RWPE1 (cell line): ENCODE results near the gene FAM78B.

Experiments used
- CTCF ChIA-PET: fragments of 350-600 bp; sonication (Branson Sonifier 250); formaldehyde crosslinking; extraction: SDS; loops from one replicate; lab custom pipeline; 2021; lab: Yijun Ruan, JAX
- POLR2A ChIA-PET: fragments of 400-600 bp; formaldehyde crosslinking; extraction: SDS; loops from one replicate; lab custom pipeline; 2020; ENCODE audit warnings: antibody characterized with exemption; ENCODE audit not compliant: low non-redundant PET; lab: Yijun Ruan, JAX
- DNase-seq: peaks from one replicate; pipeline ENCODE4 v3.0.0; 2012; ENCODE audit warnings: low spot score
- H3K27ac ChIP-seq: fragments of 450-650 bp; 2 replicates; pipeline ENCODE4 v1.5.1; 2017
- TF ChIP-seq, protein P1 (sequence below): fragments of 450-650 bp; conservative IDR thresholded peaks from 2 replicates; pipeline ENCODE4 v1.5.1; 2017; ENCODE audit warnings: low read depth, mild to moderate bottlenecking

FAM78B gene, protein sequence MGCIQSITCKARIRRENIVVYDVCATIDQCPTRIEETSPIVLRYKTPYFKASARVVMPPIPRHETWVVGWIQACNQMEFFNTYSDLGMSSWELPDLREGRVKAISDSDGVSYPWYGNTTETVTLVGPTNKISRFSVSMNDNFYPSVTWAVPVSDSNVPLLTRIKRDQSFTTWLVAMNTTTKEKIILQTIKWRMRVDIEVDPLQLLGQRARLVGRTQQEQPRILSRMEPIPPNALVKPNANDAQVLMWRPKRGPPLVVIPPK

DNA sequence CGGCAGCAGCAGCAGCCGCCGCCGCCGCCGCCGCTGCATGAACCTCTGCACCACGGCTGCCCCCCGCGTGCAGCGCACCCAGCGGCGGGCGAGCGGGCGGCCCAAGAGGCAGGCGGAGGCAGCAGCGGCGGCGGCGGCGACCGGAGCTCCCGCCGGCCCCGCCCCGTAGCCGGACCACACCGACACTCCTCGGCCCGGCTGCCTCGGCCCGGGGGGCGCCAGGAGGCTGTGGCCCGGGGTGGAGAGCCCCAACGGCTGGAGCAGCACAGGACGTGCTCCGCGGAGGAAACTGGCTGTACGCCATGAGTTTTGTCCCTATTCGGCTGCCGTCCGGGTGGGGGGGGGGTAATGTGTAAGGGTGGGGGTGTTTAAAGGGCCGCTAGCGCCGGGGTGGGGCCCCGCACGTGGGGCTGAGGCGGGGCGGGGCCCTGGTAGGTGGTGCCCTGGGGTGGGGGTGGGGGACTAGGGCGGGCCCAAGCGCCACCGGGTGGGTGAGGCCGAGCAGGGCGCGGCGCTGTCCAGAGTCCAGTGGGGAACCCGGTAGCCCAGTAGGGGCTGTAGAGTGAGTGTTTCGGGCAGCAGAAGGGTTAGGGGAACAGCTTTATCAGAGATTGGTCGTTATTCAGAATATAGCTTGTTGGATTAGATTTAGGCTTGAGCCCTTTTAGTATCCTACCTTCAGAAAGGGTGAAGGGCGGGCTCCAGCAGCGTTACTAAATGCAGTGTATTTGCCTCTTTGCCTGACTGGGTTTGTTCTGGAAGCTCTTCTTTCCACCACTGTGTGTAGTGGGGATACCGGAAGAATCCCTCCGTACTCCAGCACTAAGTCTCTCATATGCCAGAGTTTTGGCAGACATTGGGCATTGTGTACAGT lies at the start of gene FAM78B:
Gene FAM78B (minus strand): TSS at position 304 of the 874 bp plus-strand sequence. CDS start 753 bp downstream, outside the sequence.
- CTCF ChIA-PET = interaction anchor here (0.5 to 0.6 kb wide), 2 partner anchors 9 to 829 kb away, joined by 3 read pairs; no protein-coding TSS in a partner anchor
- TF ChIP-seq, protein P1, sequence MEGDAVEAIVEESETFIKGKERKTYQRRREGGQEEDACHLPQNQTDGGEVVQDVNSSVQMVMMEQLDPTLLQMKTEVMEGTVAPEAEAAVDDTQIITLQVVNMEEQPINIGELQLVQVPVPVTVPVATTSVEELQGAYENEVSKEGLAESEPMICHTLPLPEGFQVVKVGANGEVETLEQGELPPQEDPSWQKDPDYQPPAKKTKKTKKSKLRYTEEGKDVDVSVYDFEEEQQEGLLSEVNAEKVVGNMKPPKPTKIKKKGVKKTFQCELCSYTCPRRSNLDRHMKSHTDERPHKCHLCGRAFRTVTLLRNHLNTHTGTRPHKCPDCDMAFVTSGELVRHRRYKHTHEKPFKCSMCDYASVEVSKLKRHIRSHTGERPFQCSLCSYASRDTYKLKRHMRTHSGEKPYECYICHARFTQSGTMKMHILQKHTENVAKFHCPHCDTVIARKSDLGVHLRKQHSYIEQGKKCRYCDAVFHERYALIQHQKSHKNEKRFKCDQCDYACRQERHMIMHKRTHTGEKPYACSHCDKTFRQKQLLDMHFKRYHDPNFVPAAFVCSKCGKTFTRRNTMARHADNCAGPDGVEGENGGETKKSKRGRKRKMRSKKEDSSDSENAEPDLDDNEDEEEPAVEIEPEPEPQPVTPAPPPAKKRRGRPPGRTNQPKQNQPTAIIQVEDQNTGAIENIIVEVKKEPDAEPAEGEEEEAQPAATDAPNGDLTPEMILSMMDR = 0 out of 2 replicates have a peak, but pooled peaks have one; percentile 7
- H3K27ac ChIP-seq = no peak within 1 kb of the TSS
- DNase-seq = peak; percentile 63
- POLR2A ChIA-PET = no interaction called here

DNA sequence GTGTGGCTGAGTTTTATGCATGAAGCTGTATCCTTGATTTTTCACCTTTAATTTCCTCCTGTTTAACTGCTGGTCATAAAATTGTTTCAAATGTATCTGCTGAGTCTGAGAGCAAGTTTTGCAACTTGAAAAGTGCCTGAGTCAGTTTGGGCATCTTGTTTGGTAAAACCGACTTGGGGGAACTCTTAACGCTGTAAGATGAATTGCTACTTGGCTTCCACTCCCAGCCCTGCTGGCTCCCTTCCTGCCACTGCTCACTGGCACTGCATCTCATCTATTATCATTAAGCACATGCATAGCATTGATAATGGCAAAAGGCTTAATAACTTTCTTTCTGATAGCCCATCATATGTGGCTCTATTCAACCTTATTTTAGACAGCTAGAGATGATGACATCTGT lies 35.7 kb upstream of the FAM78B start:
- ChIA-PET CTCF (no interaction called here), POLR2A (no interaction called here)
- TF ChIP-seq, protein P1 = no peak
- DNase-seq = no peak
- H3K27ac ChIP-seq = no peak overlapping the region

DNA sequence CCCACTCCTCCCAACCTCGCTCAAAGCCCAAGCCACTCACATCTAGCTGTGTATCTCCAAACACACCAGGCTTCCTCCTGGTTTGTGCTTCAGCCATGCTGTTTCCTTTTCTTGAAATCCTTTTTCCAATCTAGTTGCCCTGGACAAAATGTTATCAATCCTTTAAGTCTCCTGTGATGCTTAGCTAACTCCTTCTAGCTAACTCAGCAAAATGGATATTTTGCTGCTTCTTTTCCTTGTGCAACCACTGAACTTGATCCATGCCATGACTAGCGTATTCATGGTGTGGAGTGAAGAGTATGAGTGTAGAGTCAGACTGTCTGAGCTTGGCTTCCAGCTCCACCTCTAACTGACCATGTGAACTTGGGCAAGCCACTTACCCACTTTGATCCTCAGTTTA lies 33.9 kb upstream of the FAM78B start:
- no peak for DNase-seq
- ChIA-PET POLR2A (no interaction called here), CTCF (interaction anchor here (0.5 kb wide), 1 partner anchor 233 kb away, joined by 3 read pairs; no protein-coding TSS in a partner anchor)
- no peak overlapping the region for H3K27ac ChIP-seq
- TF ChIP-seq, protein P1 = no peak

DNA sequence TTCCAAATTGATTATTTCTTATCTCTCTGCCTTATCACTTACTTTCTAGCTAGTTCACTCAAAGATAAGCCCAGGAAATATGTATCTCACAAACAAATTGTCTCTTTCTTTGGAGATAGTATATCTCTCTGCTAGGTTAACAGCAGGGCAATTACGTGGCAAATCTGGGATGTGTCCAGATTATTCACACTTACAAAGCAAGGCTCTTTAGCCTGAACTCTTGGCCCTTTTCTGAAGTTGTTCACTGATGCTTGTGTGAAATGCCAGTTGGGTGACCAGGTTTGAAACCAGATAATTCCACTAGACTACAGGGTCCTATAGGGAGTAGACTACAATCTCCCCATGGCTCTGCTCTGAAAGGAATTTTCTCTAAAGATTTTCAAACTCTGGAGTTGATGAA lies 30.8 kb upstream of the FAM78B start:
- ChIA-PET POLR2A (no interaction called here), CTCF (no interaction called here)
- no peak overlapping the region for H3K27ac ChIP-seq
- TF ChIP-seq, protein P1 = no peak
- DNase-seq = no peak

DNA sequence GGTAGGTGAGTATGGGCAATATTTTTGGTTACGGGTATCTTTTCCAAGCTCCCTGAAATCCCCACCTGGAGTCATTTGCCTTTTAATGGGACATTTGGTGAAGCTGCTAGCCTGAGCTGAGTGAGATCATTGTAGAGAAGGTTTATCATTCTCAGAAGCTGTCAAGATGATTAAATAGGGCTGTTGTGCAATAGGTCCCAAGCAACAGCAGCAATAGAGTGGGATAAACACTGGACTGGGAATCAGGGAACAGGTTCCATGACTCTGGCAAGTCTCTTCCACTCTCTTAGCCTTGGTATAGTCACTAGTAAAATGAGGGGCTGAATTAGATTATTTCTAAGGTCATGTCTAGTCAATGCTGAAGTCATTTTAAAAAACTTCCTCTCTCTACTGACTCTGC lies 30.3 kb upstream of the FAM78B start:
- POLR2A ChIA-PET = no interaction called here

DNA sequence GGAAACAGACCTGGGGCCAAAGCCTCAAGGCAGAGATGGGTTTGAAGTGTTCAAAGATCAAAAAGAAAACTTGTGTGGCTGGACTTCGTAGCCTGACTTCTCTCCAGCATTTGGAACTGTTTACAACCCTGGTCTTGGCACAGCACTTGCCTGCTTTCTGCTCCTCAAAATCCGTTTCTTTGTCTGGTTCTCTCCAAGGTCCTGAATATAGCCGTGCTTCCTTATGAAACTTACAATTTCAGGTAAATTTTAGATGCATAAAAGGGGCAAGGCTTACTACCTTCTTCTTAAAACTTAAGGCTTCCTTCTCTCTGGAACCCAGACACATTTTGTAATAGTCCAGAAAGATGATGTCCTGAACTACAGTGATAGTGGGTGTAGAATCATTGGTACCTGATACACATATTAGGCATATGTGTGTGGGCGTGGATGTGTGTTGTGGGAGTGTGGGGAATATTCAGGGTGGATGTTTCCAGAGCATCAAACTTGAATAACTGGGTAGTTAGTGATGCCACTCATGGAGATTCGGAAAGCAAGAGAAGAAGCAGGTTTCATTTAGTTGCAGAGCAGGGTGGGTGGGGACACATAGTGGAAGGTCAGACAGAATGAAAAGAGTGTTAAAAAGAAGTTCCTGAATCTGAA lies 26.4 kb upstream of the FAM78B start:
- DNase-seq = no peak
- TF ChIP-seq, protein P1 = no peak
- H3K27ac ChIP-seq = no peak overlapping the region
- POLR2A ChIA-PET = no interaction called here
- CTCF ChIA-PET = no interaction called here

More for the DNA sequence above, 30.3 kb upstream of the FAM78B start:
- CTCF ChIA-PET = no interaction called here
- H3K27ac ChIP-seq = no peak overlapping the region
- TF ChIP-seq, protein P1 = no peak
- no peak for DNase-seq
